GM12891 (cell line): ENCODE data around the gene CCSER1.

Source experiments
- PAX5 ChIP-seq: IDR thresholded peaks from 2 replicates; pipeline ENCODE4 v1.6.1; 2011; ENCODE audit warnings: low read length, moderate library complexity, mild to moderate bottlenecking; ENCODE audit not compliant: insufficient read depth, severe bottlenecking
- POLR2A ChIP-seq: IDR thresholded peaks from 2 replicates; pipeline ENCODE4 v1.6.1; 2011; ENCODE audit warnings: low read depth, low read length, control low read depth
- POLR2AphosphoS5 ChIP-seq: IDR thresholded peaks from 2 replicates; pipeline ENCODE4 v1.6.1; 2011; ENCODE audit warnings: low read depth, low read length, control low read depth
- POU2F2 ChIP-seq: IDR thresholded peaks from 2 replicates; pipeline ENCODE4 v1.6.1; 2011; ENCODE audit warnings: low read depth, mild to moderate bottlenecking, control low read depth, low read length, moderate library complexity
- SPI1 ChIP-seq: IDR thresholded peaks from 2 replicates; pipeline ENCODE4 v1.6.1; 2011; ENCODE audit warnings: low read depth, low read length, control low read depth
- TAF1 ChIP-seq: IDR thresholded peaks from 2 replicates; pipeline ENCODE4 v1.6.1; 2011; ENCODE audit warnings: low read depth, low read length, control low read depth

GRCh38 chr4:90476019-90476418 lies 348.8 kb downstream of the CCSER1 start:
- TF ChIP-seq PAX5, result no peak
- TF ChIP-seq POLR2AphosphoS5, result no peak
- TF ChIP-seq SPI1, result no peak
- TF ChIP-seq POLR2A, result no peak
- no peak for TF ChIP-seq TAF1
- TF ChIP-seq POU2F2, result no peak
